ENCODE data around the gene PROS1. TPM values are rescaled to one million over a fixed set of nuclear protein-coding genes. Genes with fewer than 3 reads are reported as not detected.

The PROS1 gene
- total RNA-seq (ENCODE audit: unreplicated experiment) = 19.8 TPM
- long read RNA-seq, transcript PROS1-202 (15 exons, 3,583 nt) = major isoform, 5 of 9 reads
- long read RNA-seq, partial matches to known transcripts = 2 of 9 reads
- long read RNA-seq, other reads (novel, unspliced or antisense) = 2 of 9 reads

DNA sequence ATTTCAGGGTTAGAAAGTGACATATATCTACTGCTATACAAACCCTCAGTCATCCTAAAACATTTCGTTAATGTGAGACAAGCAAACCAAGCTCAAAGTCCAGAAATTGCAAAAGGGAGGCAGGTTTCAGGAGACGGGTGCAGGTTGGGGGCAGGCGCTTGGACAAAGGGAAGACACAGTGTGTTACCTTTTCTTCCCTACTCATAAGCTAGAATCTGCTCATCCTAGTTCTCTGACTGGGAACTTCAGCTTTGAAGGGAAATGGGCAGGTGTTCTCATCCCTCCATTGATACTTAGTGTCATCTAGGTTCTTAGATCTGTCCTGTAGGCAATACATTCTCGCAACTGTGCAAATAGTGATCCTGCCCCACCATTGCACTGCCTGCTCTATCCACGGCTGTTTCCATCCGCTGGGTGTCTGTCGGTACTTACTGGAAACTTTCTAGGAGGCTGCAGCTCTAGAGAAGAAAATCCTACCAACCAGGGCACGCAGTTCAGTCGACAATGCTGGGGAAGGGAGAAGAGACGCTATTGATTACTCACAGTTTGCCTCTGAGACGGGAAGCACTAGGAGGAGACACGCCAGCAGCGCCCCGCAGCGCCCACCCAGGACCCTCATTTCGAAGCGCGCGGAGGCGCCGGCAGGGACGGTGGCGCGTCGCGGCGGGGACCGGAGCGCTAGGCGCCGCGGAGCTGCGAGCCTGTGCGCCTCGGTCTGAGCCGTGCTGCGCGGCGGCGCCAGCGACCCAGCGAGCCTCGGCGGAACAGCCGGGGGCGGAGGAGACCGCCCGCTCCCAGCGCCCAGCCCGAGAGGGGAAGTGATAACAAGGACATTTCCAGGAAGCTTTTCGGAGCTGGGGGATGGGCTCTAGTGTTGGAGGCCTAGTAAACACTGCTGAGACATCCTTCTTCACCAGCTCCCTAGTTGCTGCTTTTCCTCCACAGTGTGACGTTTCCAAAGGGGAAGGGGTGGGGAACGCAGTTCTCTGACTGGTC, at the start of gene PROS1:
Gene PROS1, minus strand, starts transcription at position 766 of the 996 bp plus-strand sequence. Its CDS starts 147 bp downstream, at position 619.
- H3K4me1 Mint-ChIP-seq (ENCODE audit: unreplicated experiment) = peaks cover 16% of the 10 kb centered on the region
- H3K9me3 Mint-ChIP-seq (ENCODE audit: unreplicated experiment) = no peaks in the 10 kb centered on the region
- H3K27me3 Mint-ChIP-seq (ENCODE audit: unreplicated experiment) = peaks cover 6% of the 10 kb centered on the region

DNA sequence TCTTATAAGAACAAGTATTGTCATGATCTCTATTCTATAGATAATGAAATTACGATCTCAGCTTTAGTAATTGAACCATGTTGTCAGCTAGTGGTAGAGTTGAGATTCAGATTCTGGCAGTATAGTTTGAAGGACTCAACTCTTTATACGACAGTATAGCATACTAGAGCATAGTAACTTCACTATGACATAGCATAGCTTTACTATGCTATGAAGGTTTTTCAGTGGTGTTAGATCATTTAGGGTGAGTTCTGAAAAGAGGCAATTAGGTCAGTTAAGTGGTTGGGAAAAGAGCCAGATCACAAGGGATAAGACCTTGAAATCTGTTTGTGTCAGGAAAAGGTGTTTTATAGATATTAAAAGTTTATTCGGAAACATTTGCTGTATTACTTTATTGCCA, 46.6 kb upstream of the PROS1 start:
- no peaks in the 10 kb centered on the region for H3K36me3 Mint-ChIP-seq (ENCODE audit: low read depth, unreplicated experiment)
- no peak overlapping the region for H3K27ac Mint-ChIP-seq (ENCODE audit: unreplicated experiment)
- H3K9me3 Mint-ChIP-seq (ENCODE audit: unreplicated experiment) = no peaks in the 10 kb centered on the region
- H3K4me1 Mint-ChIP-seq (ENCODE audit: unreplicated experiment) = no peaks in the 10 kb centered on the region
- H3K27me3 Mint-ChIP-seq (ENCODE audit: unreplicated experiment) = no peaks in the 10 kb centered on the region
- DNase-seq (ENCODE audit: low spot score) = no peak
- TF ChIP-seq, protein P1, sequence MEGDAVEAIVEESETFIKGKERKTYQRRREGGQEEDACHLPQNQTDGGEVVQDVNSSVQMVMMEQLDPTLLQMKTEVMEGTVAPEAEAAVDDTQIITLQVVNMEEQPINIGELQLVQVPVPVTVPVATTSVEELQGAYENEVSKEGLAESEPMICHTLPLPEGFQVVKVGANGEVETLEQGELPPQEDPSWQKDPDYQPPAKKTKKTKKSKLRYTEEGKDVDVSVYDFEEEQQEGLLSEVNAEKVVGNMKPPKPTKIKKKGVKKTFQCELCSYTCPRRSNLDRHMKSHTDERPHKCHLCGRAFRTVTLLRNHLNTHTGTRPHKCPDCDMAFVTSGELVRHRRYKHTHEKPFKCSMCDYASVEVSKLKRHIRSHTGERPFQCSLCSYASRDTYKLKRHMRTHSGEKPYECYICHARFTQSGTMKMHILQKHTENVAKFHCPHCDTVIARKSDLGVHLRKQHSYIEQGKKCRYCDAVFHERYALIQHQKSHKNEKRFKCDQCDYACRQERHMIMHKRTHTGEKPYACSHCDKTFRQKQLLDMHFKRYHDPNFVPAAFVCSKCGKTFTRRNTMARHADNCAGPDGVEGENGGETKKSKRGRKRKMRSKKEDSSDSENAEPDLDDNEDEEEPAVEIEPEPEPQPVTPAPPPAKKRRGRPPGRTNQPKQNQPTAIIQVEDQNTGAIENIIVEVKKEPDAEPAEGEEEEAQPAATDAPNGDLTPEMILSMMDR (IDR thresholded peaks at IDR 0.05; ENCODE audit: unreplicated experiment) = no peak
- H3K4me3 Mint-ChIP-seq (ENCODE audit: unreplicated experiment) = no peak overlapping the region

More for the DNA sequence above, at the start of gene PROS1:
- TF ChIP-seq, protein P1 (IDR thresholded peaks at IDR 0.05; ENCODE audit: unreplicated experiment) = no peak
- DNase-seq (ENCODE audit: low spot score) = peak; percentile 82
- Mint-ChIP-seq H3K4me3 (ENCODE audit: unreplicated experiment) (peak within 1 kb of the TSS; percentile 90), H3K36me3 (ENCODE audit: low read depth, unreplicated experiment) (no peaks in the 10 kb centered on the region), H3K27ac (ENCODE audit: unreplicated experiment) (peak within 1 kb of the TSS; percentile 95)

DNA sequence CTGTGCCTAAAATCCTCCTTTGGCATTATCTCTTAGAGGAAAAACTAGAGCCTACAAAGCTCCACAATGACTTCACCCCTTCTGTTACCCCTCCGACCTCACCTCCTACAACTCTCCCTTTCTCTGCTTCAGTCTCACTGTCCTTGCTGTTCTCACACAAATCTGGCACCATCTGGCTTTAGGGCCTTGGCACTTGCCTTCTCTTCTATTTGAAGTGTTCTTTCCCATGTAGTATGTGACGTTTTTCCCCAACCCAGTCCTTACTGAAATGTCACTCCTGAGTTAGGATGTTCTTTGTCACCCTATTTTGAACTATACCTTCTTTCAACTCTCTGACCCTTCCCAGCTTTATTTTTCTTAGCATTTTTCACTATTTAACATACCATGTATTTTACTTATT, 46.0 kb upstream of the PROS1 start:
- TF ChIP-seq, protein P1 (IDR thresholded peaks at IDR 0.05; ENCODE audit: unreplicated experiment) = no peak
- no peak for DNase-seq (ENCODE audit: low spot score)
- H3K9me3 Mint-ChIP-seq (ENCODE audit: unreplicated experiment) = no peaks in the 10 kb centered on the region
- no peak overlapping the region for H3K4me3 Mint-ChIP-seq (ENCODE audit: unreplicated experiment)
- no peaks in the 10 kb centered on the region for H3K4me1 Mint-ChIP-seq (ENCODE audit: unreplicated experiment)
- no peaks in the 10 kb centered on the region for H3K36me3 Mint-ChIP-seq (ENCODE audit: low read depth, unreplicated experiment)
- no peaks in the 10 kb centered on the region for H3K27me3 Mint-ChIP-seq (ENCODE audit: unreplicated experiment)
- no peak overlapping the region for H3K27ac Mint-ChIP-seq (ENCODE audit: unreplicated experiment)

DNA sequence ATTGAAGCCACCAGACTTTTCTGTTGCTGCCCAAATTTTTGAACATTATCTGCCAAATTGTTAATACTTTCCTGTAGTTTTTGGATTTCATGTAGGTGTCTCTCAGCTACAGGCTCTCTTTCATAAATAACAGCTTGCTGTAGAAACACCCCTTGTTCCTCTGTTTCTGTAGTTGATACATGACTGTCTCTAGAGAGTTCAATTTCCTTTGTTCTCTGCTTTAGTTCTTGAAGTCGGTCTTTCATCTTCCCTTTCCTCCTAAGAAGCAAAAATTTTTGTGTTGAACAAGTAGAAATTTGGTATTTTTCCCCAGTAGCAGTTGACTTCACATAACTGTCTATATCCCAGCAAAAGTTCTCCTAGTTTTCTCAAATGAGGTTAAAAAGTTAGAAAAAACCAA, 41.3 kb upstream of the PROS1 start:
- Mint-ChIP-seq H3K27me3 (ENCODE audit: unreplicated experiment) (no peaks in the 10 kb centered on the region), H3K4me3 (ENCODE audit: unreplicated experiment) (no peak overlapping the region), H3K4me1 (ENCODE audit: unreplicated experiment) (peaks cover 3% of the 10 kb centered on the region), H3K27ac (ENCODE audit: unreplicated experiment) (no peak overlapping the region), H3K9me3 (ENCODE audit: unreplicated experiment) (no peaks in the 10 kb centered on the region), H3K36me3 (ENCODE audit: low read depth, unreplicated experiment) (peaks cover 9% of the 10 kb centered on the region)
- TF ChIP-seq, protein P1 (IDR thresholded peaks at IDR 0.05; ENCODE audit: unreplicated experiment) = no peak
- no peak for DNase-seq (ENCODE audit: low spot score)

DNA sequence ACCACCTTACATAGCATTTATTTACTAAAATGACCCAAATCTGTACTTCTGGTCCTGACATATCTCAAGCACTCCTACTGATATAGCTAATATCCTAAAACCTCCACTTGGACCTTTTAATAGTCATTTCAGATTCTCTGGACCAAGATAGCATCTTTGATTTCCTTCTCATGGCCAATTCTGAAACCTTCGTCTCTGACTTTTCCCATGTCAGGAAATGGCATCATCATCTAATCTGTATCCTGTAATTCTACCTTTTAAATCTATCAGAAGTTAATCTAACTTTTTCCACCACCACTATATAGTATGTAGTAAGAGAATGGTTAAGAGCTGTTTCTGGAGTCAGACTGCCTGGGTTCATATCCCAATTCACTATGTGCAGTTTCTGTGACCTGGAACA, 38.5 kb upstream of the PROS1 start:
- Mint-ChIP-seq H3K4me1 (ENCODE audit: unreplicated experiment) (peaks cover 3% of the 10 kb centered on the region), H3K4me3 (ENCODE audit: unreplicated experiment) (no peak overlapping the region), H3K36me3 (ENCODE audit: low read depth, unreplicated experiment) (peaks cover 9% of the 10 kb centered on the region), H3K9me3 (ENCODE audit: unreplicated experiment) (no peaks in the 10 kb centered on the region), H3K27ac (ENCODE audit: unreplicated experiment) (no peak overlapping the region), H3K27me3 (ENCODE audit: unreplicated experiment) (no peaks in the 10 kb centered on the region)
- DNase-seq (ENCODE audit: low spot score) = no peak
- TF ChIP-seq, protein P1 (IDR thresholded peaks at IDR 0.05; ENCODE audit: unreplicated experiment) = no peak
